ENCODE measurements around the gene GRWD1. TPM values are rescaled to one million over a fixed set of nuclear protein-coding genes. Genes with fewer than 3 reads are reported as not detected.
A peak's percentile ranks its signal among the peaks of the same experiment; 100 is the strongest.

The GRWD1 gene
- total RNA-seq, 2 donors from 2014 or later = 36.6 to 39.2 TPM

DNA sequence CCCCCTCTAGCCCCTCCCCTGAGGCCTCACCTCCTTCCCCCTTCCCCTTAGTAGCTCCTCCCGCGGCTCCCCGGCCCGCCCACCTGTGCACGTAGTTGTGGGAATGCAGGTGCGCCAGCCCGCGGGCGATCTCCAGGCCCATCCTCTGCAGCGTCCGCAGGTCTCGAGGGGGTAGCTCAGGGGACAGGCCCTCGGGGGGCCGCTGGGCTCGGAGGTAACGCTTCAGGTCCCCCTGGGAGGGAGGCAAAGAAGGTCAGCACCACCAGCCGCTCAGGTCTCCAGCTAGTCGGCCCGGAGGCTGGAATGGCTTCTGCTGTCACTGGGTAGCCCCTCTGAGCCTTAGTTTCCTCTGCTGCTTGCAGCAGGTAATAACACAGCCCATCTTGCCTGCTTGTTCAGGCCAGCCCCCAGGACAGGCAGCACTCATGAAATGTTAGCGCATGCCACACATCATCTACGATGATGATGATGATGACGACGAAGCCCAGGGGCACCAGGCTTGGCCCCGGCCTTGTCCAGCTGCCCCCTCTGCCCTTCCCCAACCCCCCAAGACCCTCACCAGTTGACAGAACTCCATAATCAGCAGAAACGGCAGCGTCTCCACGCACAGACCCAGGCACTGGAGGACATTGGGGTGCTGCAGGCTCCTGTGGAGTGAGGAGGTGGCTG, 56.7 kb downstream of the GRWD1 start:
- H3K36me3 ChIP-seq (ENCODE audit: control insufficient read depth, insufficient read depth, low read length) = no peaks in the 10 kb centered on the region
- peak overlapping the region; percentile 74 for H3K4me3 ChIP-seq (ENCODE audit: low read length)
- Mint-ChIP-seq H3K27ac (peak overlapping the region; percentile 80), H3K4me1 (peaks cover 6% of the 10 kb centered on the region), H3K27me3 (ENCODE audit: insufficient read depth) (peaks cover 10% of the 10 kb centered on the region), H3K36me3 (ENCODE audit: low read depth) (no peaks in the 10 kb centered on the region), H3K9me3 (no peaks in the 10 kb centered on the region), H3K4me3 (peak overlapping the region; percentile 42)
- no peak for DNase-seq
- no peaks in the 10 kb centered on the region for H3K4me1 ChIP-seq (ENCODE audit: control insufficient read depth, insufficient read depth, low read length)
- no peaks in the 10 kb centered on the region for H3K9me3 ChIP-seq (ENCODE audit: control insufficient read depth, low read length)
- H3K27me3 ChIP-seq (ENCODE audit: control insufficient read depth, insufficient read depth, low read length, poor library complexity, severe bottlenecking) = no peaks in the 10 kb centered on the region
- TF ChIP-seq, protein P1, sequence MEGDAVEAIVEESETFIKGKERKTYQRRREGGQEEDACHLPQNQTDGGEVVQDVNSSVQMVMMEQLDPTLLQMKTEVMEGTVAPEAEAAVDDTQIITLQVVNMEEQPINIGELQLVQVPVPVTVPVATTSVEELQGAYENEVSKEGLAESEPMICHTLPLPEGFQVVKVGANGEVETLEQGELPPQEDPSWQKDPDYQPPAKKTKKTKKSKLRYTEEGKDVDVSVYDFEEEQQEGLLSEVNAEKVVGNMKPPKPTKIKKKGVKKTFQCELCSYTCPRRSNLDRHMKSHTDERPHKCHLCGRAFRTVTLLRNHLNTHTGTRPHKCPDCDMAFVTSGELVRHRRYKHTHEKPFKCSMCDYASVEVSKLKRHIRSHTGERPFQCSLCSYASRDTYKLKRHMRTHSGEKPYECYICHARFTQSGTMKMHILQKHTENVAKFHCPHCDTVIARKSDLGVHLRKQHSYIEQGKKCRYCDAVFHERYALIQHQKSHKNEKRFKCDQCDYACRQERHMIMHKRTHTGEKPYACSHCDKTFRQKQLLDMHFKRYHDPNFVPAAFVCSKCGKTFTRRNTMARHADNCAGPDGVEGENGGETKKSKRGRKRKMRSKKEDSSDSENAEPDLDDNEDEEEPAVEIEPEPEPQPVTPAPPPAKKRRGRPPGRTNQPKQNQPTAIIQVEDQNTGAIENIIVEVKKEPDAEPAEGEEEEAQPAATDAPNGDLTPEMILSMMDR (conservative IDR thresholded peaks at IDR 0.05) = no peak
- no peak overlapping the region for H3K27ac ChIP-seq (ENCODE audit: low read depth, low read length)
- H3K9ac ChIP-seq (ENCODE audit: extremely low read depth, low read length, poor library complexity, severe bottlenecking) = no peak overlapping the region
- 32% methylated on average over 20 to 27 of the region's 27 CpGs for WGBS, 2 experiments (ENCODE audit: insufficient coverage in 1 of 2, insufficient read length in 1 of 2)

DNA sequence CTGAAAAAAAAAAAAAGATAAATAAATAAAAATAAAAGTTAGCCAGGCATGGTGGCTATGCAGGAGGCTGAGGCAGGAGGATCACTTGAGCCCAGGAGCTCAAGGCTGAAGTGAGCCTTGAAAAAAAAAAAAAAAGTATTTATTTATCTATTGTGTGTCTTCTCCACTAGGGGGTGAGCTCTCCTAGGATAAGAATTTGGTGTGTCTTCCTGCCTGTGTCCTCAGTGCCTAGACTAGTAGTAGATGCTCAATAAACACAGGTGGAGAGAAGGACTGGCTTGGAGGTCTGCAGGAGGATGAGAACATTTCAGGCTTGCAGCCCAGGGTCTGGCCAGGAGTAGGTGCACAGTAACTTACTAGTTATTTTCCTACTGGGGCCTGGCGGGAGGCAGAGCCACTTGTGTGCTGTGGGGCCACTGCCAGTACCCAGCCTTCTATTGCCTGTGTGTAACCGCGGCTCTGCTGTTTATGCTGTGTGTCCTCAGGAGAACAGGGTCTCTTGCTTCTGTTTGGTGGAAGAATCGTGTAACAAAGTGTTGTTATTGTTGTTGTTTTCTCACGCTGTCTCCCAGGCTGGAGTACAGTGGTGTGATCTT, 60.5 kb downstream of the GRWD1 start:
- Histone ChIP-seq H3K27ac (ENCODE audit: low read depth, low read length) (no peak overlapping the region), H3K36me3 (ENCODE audit: control insufficient read depth, insufficient read depth, low read length) (no peaks in the 10 kb centered on the region), H3K4me1 (ENCODE audit: control insufficient read depth, insufficient read depth, low read length) (no peaks in the 10 kb centered on the region), H3K4me3 (ENCODE audit: low read length) (no peak overlapping the region), H3K9me3 (ENCODE audit: control insufficient read depth, low read length) (no peaks in the 10 kb centered on the region), H3K27me3 (ENCODE audit: control insufficient read depth, insufficient read depth, low read length, poor library complexity, severe bottlenecking) (no peaks in the 10 kb centered on the region), H3K9ac (ENCODE audit: extremely low read depth, low read length, poor library complexity, severe bottlenecking) (no peak overlapping the region)
- Mint-ChIP-seq H3K36me3 (ENCODE audit: low read depth) (no peaks in the 10 kb centered on the region), H3K4me3 (no peak overlapping the region), H3K9me3 (no peaks in the 10 kb centered on the region), H3K4me1 (peaks cover 12% of the 10 kb centered on the region), H3K27ac (no peak overlapping the region), H3K27me3 (ENCODE audit: insufficient read depth) (peaks cover 29% of the 10 kb centered on the region)
- WGBS, 2 experiments (ENCODE audit: insufficient coverage in 1 of 2, insufficient read length in 1 of 2) = 96 to 100% methylated on average over 2 to 5 of the region's 5 CpGs
- peak; percentile 57 for DNase-seq
- TF ChIP-seq, protein P1 (conservative IDR thresholded peaks at IDR 0.05) = peak; percentile 71

Other genes with a start within 250 kb of the GRWD1 start
- 10 to 100 TPM; 34.0 to 44.6 TPM for gene CARD8, start 190.1 kb upstream of the GRWD1 start, total RNA-seq
- gene ZNF114, start 175.9 kb upstream of the GRWD1 start, total RNA-seq = 10 to 100 TPM; 10.6 to 14.6 TPM
- gene EMP3, start 120.4 kb upstream of the GRWD1 start, total RNA-seq = 1 to 10 TPM; 3.5 TPM
- 10 to 100 TPM; 13.9 to 19.1 TPM for gene TMEM143, start 82.0 kb upstream of the GRWD1 start, total RNA-seq
- gene SYNGR4, start 81.6 kb upstream of the GRWD1 start, total RNA-seq = not detected
- 100 to 1,000 TPM; 227 to 285 TPM for gene KDELR1, start 54.4 kb upstream of the GRWD1 start, total RNA-seq
- gene GRIN2D, start 52.3 kb upstream of the GRWD1 start, total RNA-seq = 1 to 10 TPM in 1 of 2 donors, under 1 TPM in 1; 0.77 to 1.2 TPM
- gene KCNJ14, start 9.6 kb downstream of the GRWD1 start, total RNA-seq = 1 to 10 TPM in 1 of 2 donors, under 1 TPM in 1; 0.73 to 1.1 TPM
- gene CYTH2, start 23.4 kb downstream of the GRWD1 start, total RNA-seq = 100 to 1,000 TPM; 106 to 133 TPM
- gene LMTK3, start 65.9 kb downstream of the GRWD1 start, total RNA-seq = 10 to 100 TPM; 11.1 to 14.5 TPM
- 1 to 10 TPM in 1 of 2 donors, under 1 TPM in 1; 0.35 to 2.4 TPM for gene SULT2B1, start 106.2 kb downstream of the GRWD1 start, total RNA-seq
- gene SPACA4, start 160.8 kb downstream of the GRWD1 start, total RNA-seq = not detected
- 1 to 10 TPM; 4.4 to 5.7 TPM for gene FAM83E, start 169.1 kb downstream of the GRWD1 start, total RNA-seq
- 1,000 to 10,000 TPM; 1,531 to 1,574 TPM for gene RPL18, start 173.2 kb downstream of the GRWD1 start, total RNA-seq
- gene SPHK2, start 173.5 kb downstream of the GRWD1 start, total RNA-seq = 100 to 1,000 TPM in 1 of 2 donors, 10 to 100 TPM in 1; 99.5 to 114 TPM
- gene DBP, start 191.4 kb downstream of the GRWD1 start, total RNA-seq = 10 to 100 TPM in 1 of 2 donors, 1 to 10 TPM in 1; 5.3 to 13.1 TPM
- gene CA11, start 200.2 kb downstream of the GRWD1 start, total RNA-seq = 10 to 100 TPM; 75.0 to 82.6 TPM
- gene NTN5, start 227.0 kb downstream of the GRWD1 start, total RNA-seq = 1 to 10 TPM; 1.2 to 1.4 TPM
- gene FUT2, start 250.0 kb downstream of the GRWD1 start, total RNA-seq = 10 to 100 TPM in 1 of 2 donors, 1 to 10 TPM in 1; 5.8 to 11.0 TPM